Stomach (tissue), 9 donors: ENCODE data around the gene GABBR1. TPM values are rescaled to one million over a fixed set of nuclear protein-coding genes. Genes with fewer than 3 reads are reported as not detected.

ENCODE experiments used
- DNase-seq, 2 donors: peaks; one replicate each; pipeline versions ENCODE4 v3.0.0 to v3.0.0-alpha.2; 2013 to 2019
- H3K27ac ChIP-seq, 5 donors: fragments of 200-600 bp in 4 of 5; sonication (generic) in 4 of 5; one replicate each; pipeline ENCODE4 v1.5.1; 2013 to 2019; ENCODE audit warnings: mild to moderate bottlenecking in 1 of 5, moderate library complexity in 1 of 5
- H3K27me3 ChIP-seq, 3 donors: fragments of 200-600 bp; sonication (generic); one replicate each; pipeline ENCODE4 v1.5.1; 2017 to 2019; ENCODE audit warnings: mixed run types in 1 of 3
- H3K36me3 ChIP-seq, 4 donors: fragments of 200-600 bp; sonication (generic); 1 replicate in 3 of 4; 2 replicates in 1 of 4; pipeline ENCODE4 v1.5.1; 2016 to 2019
- H3K4me1 ChIP-seq, 4 donors: fragments of 200-600 bp; sonication (generic); one replicate each; pipeline ENCODE4 v1.5.1; 2016 to 2019
- H3K4me3 ChIP-seq, 4 donors: fragments of 200-600 bp; sonication (generic) in 3 of 4; one replicate each; pipeline ENCODE4 v1.5.1; 2016 to 2019; ENCODE audit warnings: mild to moderate bottlenecking in 1 of 4
- H3K9me3 ChIP-seq, 4 donors: fragments of 200-600 bp; sonication (generic); one replicate each; pipeline ENCODE4 v1.5.1; 2016 to 2019
- CTCF ChIP-seq, 7 experiments: fragments of 450-650 bp in 4 of 7; fragments of 200-600 bp in 3 of 7; sonication (generic) in 3 of 7; IDR thresholded peaks; one replicate each; pipeline ENCODE4 v1.5.1; 2016 to 2019; ENCODE audit warnings: antibody characterized with exemption in 7 of 7, control low read depth in 2 of 7, mild to moderate bottlenecking in 1 of 7
- EP300 ChIP-seq: sonication (generic); formaldehyde crosslinking; IDR thresholded peaks from one replicate; pipeline ENCODE4 v1.6.1; 2017; ENCODE audit warnings: antibody characterized with exemption
- POLR2A ChIP-seq, 4 donors: fragments of 450-650 bp; IDR thresholded peaks; one replicate each; pipeline ENCODE4 v1.6.1; 2016; ENCODE audit warnings: antibody characterized with exemption in 4 of 4, control low read depth in 2 of 4, mild to moderate bottlenecking in 1 of 4, moderate library complexity in 1 of 4
- POLR2AphosphoS5 ChIP-seq, 3 donors: sonication (generic); formaldehyde crosslinking; IDR thresholded peaks; one replicate each; pipeline ENCODE4 v1.6.1; 2016; ENCODE audit warnings: antibody characterized with exemption in 3 of 3
- WGBS, 5 donors: extraction: QIAGEN DNeasy Blood & Tissue Kit in 3 of 5; methylation state at CpG; one replicate each; pipeline versions ENCODE4 v1.1.5 to v1.1.7; 2013 to 2018; 5-methylcytosine and 5-hydroxymethylcytosine counted together
- intact Hi-C: fragments of 100-400 bp; cut with DNase I; formaldehyde crosslinking; loops from one replicate; pipeline ENCODE4 v1.15.1; 2023; ENCODE audit warnings: low total_unique reads
- polyA plus RNA-seq, 3 donors: library from polyadenylated mRNA; stranded (reverse); fragments of 200-250 nt; gene quantifications; one replicate each; pipeline ENCODE4 v1.2.3, GENCODE V29; 2013
- total RNA-seq, 5 donors: library from RNA; depleted of rRNA; stranded (reverse); fragments of >200 nt; gene quantifications; one replicate each; pipeline versions ENCODE4 v1.1.0 to v1.2.3, GENCODE V29; 2014 to 2016
- donor health status: healthy with polysubstance abuse.
- donor health status: Bipolar disorder and iron deficiency.
- donor health status: healthy.

GABBR1 gene
- total and polyA plus RNA-seq, 8 donors, result 4.5 to 101 (median 29.8) TPM

GRCh38 chr6:29528988-29529560 is 103.9 kb downstream of the GABBR1 start:
- H3K27ac ChIP-seq, result no peak overlapping the region
- H3K27me3 ChIP-seq, result no peaks in the 10 kb centered on the region
- H3K36me3 ChIP-seq, result no peaks in the 10 kb centered on the region
- intact Hi-C loops, result no loop called here
- H3K4me1 ChIP-seq, result no peaks in the 10 kb centered on the region
- TF ChIP-seq EP300 (no peak), CTCF (IDR thresholded peaks at IDR 0.05) (no peak), POLR2AphosphoS5 (IDR thresholded peaks at IDR 0.05) (no peak), POLR2A (IDR thresholded peaks at IDR 0.05) (no peak)
- 70 to 87% (median 80%) methylated on average over 1 to 2 of the region's 2 CpGs; no CpG with 5 or more reads in 1 of the 5 donors for WGBS, 5 donors
- no peak for DNase-seq
- H3K4me3 ChIP-seq, result no peak overlapping the region
- no peaks in the 10 kb centered on the region for H3K9me3 ChIP-seq

- intact Hi-C loops, result no loop called here
- WGBS, 5 donors, result 70 to 96% (median 76%) methylated on average over 2 to 5 of the region's 5 CpGs
Observed at GRCh38 chr6:29528300-29528931, 104.6 kb downstream of the GABBR1 start.

GRCh38 chr6:29527564-29527963 is 105.4 kb downstream of the GABBR1 start:
- intact Hi-C loops, result no loop called here

More at GRCh38 chr6:29528300-29528931, 104.6 kb downstream of the GABBR1 start:
- no peaks in the 10 kb centered on the region for H3K9me3 ChIP-seq
- no peaks in the 10 kb centered on the region for H3K36me3 ChIP-seq
- no peaks in the 10 kb centered on the region for H3K27me3 ChIP-seq
- H3K4me1 ChIP-seq, result no peaks in the 10 kb centered on the region
- DNase-seq, result no peak
- TF ChIP-seq EP300 (no peak), POLR2A (IDR thresholded peaks at IDR 0.05) (no peak), CTCF (IDR thresholded peaks at IDR 0.05) (no peak), POLR2AphosphoS5 (IDR thresholded peaks at IDR 0.05) (no peak)
- H3K27ac ChIP-seq, result no peak overlapping the region
- no peak overlapping the region for H3K4me3 ChIP-seq

GRCh38 chr6:29527126-29527525 is 105.9 kb downstream of the GABBR1 start:
- H3K9me3 ChIP-seq, result no peaks in the 10 kb centered on the region
- TF ChIP-seq POLR2A (IDR thresholded peaks at IDR 0.05) (no peak), CTCF (IDR thresholded peaks at IDR 0.05) (no peak), EP300 (no peak), POLR2AphosphoS5 (IDR thresholded peaks at IDR 0.05) (no peak)
- H3K27ac ChIP-seq, result no peak overlapping the region
- H3K36me3 ChIP-seq, result no peaks in the 10 kb centered on the region
- DNase-seq, result no peak
- H3K4me3 ChIP-seq, result no peak overlapping the region
- WGBS, 5 donors, result 81 to 88% (median 87%) methylated on average over 1 of the region's 1 CpG
- no peaks in the 10 kb centered on the region for H3K4me1 ChIP-seq
- H3K27me3 ChIP-seq, result no peaks in the 10 kb centered on the region
- intact Hi-C loops, result no loop called here

More at GRCh38 chr6:29527564-29527963, 105.4 kb downstream of the GABBR1 start:
- WGBS, 5 donors, result 32 to 79% (median 76%) methylated on average over 2 of the region's 2 CpGs
- Histone ChIP-seq H3K36me3 (no peaks in the 10 kb centered on the region), H3K27ac (no peak overlapping the region), H3K27me3 (no peaks in the 10 kb centered on the region), H3K9me3 (no peaks in the 10 kb centered on the region), H3K4me1 (no peaks in the 10 kb centered on the region), H3K4me3 (no peak overlapping the region)
- no peak for TF ChIP-seq POLR2AphosphoS5 (IDR thresholded peaks at IDR 0.05)
- no peak for TF ChIP-seq CTCF (IDR thresholded peaks at IDR 0.05)
- no peak for TF ChIP-seq POLR2A (IDR thresholded peaks at IDR 0.05)
- no peak for TF ChIP-seq EP300
- DNase-seq, result no peak
